ENCODE data around the gene CHP2.

The CHP2 gene

GRCh38 chr16:23796941-23797340 lies 42.1 kb downstream of the CHP2 start:
- no peak for DNase-seq (ENCODE audit: low read depth)
- no peak overlapping the region for H3K4me3 ChIP-seq (ENCODE audit: low read depth, low read length)

- no peak for DNase-seq (ENCODE audit: low read depth)
- no peak overlapping the region for H3K4me3 ChIP-seq (ENCODE audit: low read depth, low read length)
These were observed 46.6 kb downstream of the CHP2 start for GRCh38 chr16:23801378-23801777.

GRCh38 chr16:23802776-23803175 lies 48.0 kb downstream of the CHP2 start:
- DNase-seq (ENCODE audit: low read depth), result no peak
- H3K4me3 ChIP-seq (ENCODE audit: low read depth, low read length), result no peak overlapping the region

GRCh38 chr16:23803591-23804123 lies 48.8 kb downstream of the CHP2 start:
- DNase-seq (ENCODE audit: low read depth), result no peak
- H3K4me3 ChIP-seq (ENCODE audit: low read depth, low read length), result no peak overlapping the region

- no peak overlapping the region for H3K4me3 ChIP-seq (ENCODE audit: low read depth, low read length)
- no peak for DNase-seq (ENCODE audit: low read depth)
These were observed 52.2 kb downstream of the CHP2 start for GRCh38 chr16:23807028-23807427.
